ENCODE results near the gene AKAP7.

The AKAP7 gene

GRCh38 chr6:131199568-131200272 is 64.5 kb downstream of the AKAP7 start:
- DNase-seq (ENCODE audit: low read depth in 1 of 2, low spot score in 1 of 2), result peak; percentile 21 to 58

DNA sequence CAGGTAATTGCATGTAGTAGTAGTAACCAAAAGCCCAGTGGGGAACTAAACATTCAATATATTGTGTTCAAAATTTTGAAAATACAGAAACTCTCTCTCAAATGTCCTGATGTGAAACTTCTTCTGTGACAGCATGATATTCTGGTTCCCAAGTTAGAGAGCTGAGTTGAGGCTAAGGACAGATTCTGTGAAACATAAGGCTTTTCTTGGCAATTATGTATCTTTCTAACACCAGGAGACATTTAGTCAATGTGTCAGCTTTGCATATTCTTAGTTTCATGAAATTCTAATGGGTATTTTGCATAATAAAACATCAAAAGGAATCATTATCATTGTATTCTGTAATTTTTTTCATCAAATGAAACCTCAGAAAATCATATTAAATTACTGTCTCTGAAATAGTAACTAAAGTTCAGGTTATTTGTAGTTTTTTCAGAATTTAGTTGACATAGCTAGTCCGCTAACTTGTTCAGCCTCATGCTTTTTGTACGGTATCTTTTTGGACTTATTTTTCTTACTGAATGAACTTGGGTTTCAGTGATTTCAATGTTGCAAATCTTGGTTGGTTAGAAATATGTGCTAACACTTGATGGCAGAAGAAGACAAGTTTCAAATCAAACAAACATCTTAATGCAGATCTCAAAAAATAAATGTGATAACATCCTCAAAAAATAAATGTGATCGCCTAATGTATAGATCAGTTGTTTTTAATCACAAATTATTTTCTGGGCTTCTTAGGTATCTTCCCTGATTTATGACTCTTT is 70.4 kb downstream of the AKAP7 start:
- DNase-seq (ENCODE audit: low read depth in 1 of 2, low spot score in 1 of 2), result no peak

DNA sequence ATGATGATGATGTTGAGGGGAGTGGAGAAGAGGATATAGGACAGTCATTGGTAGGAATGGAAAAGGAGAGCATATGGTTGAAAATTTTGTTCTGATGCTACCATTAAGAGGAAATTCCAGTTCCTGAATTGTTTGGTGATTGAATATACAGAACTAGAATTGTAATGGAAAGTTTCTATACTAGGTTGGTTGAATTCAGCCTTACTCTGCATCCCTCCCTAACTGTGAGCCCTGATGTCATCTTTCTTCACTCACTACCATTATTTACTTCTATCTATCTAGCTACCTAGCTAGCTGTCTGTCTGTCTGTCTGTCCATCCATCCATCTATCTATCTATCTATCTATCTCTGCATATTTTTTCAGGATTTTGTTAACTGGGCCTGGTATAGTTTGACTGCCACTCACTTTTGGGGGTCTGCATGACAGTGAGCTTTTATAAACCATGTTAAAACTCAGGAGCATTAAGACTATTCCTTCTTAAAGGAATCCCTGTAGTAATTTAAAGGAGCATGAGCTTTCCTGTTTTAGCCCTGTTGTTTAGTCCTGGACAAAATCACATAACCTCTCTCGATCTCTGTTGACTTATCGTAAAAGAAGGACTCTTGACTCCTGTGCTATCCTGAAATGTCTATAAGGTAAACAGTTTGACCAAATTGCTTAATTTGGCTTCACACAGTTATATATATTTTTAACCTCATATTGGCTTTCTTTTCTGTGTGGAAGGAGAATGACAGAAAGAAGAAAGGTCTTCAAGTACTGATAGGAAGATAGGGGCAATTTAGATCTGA is 71.4 kb downstream of the AKAP7 start:
- DNase-seq (ENCODE audit: low read depth in 1 of 2, low spot score in 1 of 2), result no peak

- DNase-seq (ENCODE audit: low read depth in 1 of 2, low spot score in 1 of 2), result no peak
Observed at GRCh38 chr6:131208787-131209186, 73.5 kb downstream of the AKAP7 start.

DNA sequence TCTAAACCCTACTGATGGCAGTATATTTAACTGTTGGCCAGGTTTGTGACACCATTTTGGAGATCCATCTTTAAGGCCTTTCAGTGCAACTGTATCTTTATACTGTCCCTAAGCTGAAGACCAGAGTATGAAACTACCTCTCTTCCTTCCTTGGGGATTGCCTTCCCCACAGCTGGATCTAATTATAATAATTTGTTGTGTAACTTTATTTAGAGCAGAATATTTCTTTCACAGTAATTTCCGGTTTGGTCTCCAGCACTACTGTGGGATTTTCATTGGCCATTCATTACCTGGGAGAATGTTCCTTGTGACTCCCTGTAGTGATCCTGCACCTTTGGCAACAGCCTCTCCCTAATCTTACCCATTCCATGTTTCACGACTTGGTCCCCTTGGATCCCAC is 75.2 kb downstream of the AKAP7 start:
- no peak for DNase-seq (ENCODE audit: low read depth in 1 of 2, low spot score in 1 of 2)

GRCh38 chr6:131212024-131212423 is 76.8 kb downstream of the AKAP7 start:
- DNase-seq (ENCODE audit: low read depth in 1 of 2, low spot score in 1 of 2), result no peak

- no peak for DNase-seq (ENCODE audit: low read depth in 1 of 2, low spot score in 1 of 2)
Observed at GRCh38 chr6:131212913-131213312, 77.6 kb downstream of the AKAP7 start.

DNA sequence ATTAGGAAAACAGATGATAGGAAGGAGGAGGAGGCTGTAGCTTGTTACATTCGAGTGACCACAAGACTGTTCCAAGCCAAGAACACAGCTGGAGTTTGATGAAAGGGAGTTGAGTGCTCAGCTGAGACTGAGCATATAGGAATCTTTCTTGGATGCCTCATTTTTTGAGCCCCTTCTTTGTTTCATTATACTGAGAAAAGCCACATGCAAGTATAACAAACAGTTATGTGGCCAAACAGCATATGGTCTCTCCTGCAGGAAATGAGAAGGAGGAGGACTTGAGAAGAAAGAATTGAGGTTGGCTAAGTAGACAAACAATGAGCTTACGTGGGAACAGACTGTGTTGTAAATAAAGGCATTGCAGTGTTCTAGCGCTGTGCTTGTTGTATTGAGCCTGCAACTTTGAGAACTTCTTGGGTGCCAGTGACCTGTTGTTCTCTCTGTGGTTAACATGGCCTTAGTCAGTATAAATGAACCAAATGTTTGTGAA is 78.3 kb downstream of the AKAP7 start:
- DNase-seq (ENCODE audit: low read depth in 1 of 2, low spot score in 1 of 2), result no peak

DNA sequence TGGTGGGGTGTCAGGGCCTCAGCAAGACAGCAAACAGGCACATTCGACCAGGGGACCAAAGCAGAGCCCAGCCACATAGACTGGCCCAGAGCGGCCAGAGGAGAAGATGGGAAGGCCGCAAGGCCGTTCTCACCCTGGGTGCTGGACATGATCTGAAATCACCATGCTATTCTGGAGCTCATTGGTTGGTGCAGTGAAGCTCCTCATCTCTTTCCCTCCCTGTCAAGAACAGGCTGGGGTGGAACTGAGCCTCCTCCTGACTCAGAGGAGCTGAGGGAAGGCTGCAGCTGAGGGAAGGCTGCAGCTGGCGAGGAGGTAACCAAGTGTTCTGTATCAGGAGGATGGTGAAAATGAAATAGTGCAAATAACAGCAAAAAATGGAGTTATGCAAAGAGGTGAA is 80.0 kb downstream of the AKAP7 start:
- no peak for DNase-seq (ENCODE audit: low read depth in 1 of 2, low spot score in 1 of 2)

- DNase-seq (ENCODE audit: low read depth in 1 of 2, low spot score in 1 of 2), result no peak
Observed at GRCh38 chr6:131216246-131216645, 81.0 kb downstream of the AKAP7 start.

DNA sequence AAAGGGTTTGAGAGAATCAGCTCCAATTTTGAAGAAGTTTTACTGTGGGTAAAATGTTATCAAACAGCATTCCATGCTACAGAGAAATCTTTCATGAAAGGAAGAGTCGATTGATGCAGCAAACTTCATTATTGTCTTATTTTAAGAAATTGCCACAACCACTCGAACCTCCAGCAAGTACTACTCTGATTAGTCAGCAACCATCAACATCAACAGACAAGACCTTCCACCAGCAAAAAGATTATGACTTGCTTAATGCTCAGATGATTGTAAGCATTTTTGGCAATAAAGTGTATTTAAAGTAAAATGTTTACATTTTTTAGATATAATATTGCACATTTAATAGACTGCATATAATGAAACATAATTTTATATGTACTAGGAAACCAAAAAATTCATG is 87.5 kb downstream of the AKAP7 start:
- DNase-seq (ENCODE audit: low read depth in 1 of 2, low spot score in 1 of 2), result no peak

GRCh38 chr6:131223416-131223815 is 88.1 kb downstream of the AKAP7 start:
- no peak for DNase-seq (ENCODE audit: low read depth in 1 of 2, low spot score in 1 of 2)

DNA sequence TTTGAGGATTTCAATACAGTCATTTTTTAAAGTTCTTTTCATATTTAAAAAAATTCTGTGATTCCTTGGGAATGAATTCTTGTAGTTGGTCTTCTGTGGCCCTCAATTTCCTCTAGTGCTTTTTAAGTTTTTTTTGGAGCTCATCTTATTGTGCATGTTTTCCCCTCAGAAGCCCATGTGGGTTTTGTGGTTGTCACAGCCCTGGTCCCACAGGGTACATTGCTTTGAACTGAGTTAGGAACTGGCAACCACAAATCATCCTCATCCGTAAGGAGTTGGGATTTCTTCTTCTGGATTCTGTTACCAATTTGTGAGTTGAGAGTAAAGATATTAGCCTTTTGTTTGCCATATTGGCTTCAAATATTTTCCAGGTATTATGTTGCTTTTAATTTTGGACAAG is 89.9 kb downstream of the AKAP7 start:
- DNase-seq (ENCODE audit: low read depth in 1 of 2, low spot score in 1 of 2), result no peak

- no peak for DNase-seq (ENCODE audit: low read depth in 1 of 2, low spot score in 1 of 2)
Observed at GRCh38 chr6:131225959-131226358, 90.7 kb downstream of the AKAP7 start.

DNA sequence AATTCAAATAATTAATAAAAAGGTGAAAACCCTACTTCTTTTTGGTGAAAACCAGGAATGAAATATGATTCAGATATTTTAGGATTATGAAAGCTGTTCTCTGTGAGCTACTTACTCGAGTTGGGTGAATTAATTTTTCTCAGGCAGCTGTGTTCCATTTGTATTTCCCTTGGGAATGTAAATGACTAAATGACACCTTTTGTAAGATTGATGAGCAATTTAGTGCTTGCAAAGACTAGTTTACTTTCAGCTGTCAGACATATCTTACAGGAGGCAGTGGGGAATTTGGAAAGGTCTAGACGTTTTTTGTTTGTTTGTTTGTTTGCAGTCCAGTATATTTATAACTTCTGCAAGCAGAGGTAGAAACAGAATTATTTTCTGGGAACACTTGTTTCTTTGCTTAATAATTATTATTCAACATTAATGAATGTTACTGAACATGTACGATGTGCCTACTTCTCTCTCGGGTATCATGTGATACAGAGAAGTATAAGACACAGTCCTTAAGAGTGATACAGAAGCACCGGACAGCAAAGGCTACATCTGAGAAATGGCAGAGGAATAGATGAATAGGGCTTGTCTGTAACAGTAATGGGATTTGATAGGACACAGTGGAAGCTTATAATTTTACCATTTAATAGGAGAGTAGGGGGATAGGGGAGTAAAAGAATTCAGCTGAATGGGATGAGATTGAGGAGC is 91.3 kb downstream of the AKAP7 start:
- DNase-seq (ENCODE audit: low read depth in 1 of 2, low spot score in 1 of 2), result no peak

GRCh38 chr6:131227158-131227543 is 91.9 kb downstream of the AKAP7 start:
- DNase-seq (ENCODE audit: low read depth in 1 of 2, low spot score in 1 of 2), result no peak

DNA sequence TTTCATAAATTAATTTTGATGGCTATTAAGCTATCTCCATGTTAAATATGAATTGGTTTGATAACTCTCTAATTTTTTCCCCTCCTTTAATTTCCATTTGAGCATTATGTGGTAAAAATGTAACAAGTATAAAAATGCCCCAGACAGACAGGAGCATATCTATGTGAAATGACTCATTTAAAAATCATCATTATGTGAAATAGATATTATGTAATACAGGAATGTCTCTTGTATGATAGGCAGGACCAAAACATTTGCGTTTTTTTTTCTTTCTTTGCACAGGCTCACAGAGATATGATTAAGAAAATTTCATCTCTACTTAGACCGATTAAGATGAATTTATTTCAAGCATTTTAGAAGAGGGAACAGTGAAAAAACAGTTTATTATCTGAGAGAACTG is 95.8 kb downstream of the AKAP7 start:
- no peak for DNase-seq (ENCODE audit: low read depth in 1 of 2, low spot score in 1 of 2)

DNA sequence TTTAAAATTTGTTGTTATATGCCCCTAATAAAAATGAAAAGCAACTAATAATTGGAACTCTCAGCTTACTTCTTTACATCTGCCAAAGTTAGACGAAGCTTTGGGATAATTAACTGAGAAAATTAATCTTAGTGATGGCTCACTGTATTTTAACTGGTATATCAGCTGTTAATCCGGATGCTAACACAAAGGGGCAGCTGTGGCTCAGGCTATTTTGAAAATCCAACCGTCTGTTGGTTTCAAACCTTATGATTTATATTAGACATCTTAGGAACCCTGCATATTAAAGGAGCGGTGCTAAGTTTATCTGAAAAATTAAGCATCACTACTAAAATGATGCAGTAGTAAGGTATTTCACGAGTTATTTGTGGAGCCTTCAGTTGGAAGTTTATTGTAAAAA is 96.6 kb downstream of the AKAP7 start:
- no peak for DNase-seq (ENCODE audit: low read depth in 1 of 2, low spot score in 1 of 2)

GRCh38 chr6:131244942-131245341 is 109.7 kb downstream of the AKAP7 start:
- DNase-seq (ENCODE audit: low read depth in 1 of 2, low spot score in 1 of 2), result no peak

GRCh38 chr6:131250122-131250521 is 114.9 kb downstream of the AKAP7 start:
- DNase-seq (ENCODE audit: low read depth in 1 of 2, low spot score in 1 of 2), result peak in 1 of 2 donors; percentile 1

DNA sequence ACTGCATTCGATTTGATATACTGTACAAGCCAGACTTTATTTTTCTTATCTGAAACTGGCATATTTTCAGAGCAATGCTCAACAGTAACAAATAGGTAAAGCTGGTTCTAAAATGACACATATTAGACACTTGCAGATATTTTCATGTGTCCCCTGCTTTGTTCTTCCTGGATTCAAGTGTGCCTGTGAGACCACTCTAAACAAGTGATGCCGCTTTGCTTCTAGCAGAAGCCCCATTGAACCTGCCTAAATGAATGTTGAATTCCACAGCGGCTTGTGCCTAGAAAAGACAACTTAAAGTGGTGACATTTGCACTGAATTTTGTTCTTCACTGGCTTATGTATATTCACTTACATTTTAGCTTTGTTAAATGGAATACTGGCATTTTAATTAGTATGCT is 115.7 kb downstream of the AKAP7 start:
- DNase-seq (ENCODE audit: low read depth in 1 of 2, low spot score in 1 of 2), result no peak

Data from stimulated activated CD4-positive, alpha-beta T cell treated with anti-CD3 and anti-CD28 coated beads, Interleukin-15, amount 100 ng/mL, for 1 hour (primary cell).